HepG2 (cell line): ENCODE data around the gene RGL1.

ENCODE experiments used
- ARID3A ChIP-seq: IDR thresholded peaks from 2 replicates; pipeline ENCODE4 v1.6.1; 2012; ENCODE audit warnings: low read depth, low read length, improper control_type of control experiment
- IRF2 ChIP-seq: IDR thresholded peaks from 2 replicates; pipeline ENCODE4 v1.6.1; 2018; ENCODE audit warnings: missing genetic modification reagents, missing compliant biosample characterization
- NCOA1 ChIP-seq: sonication (generic); formaldehyde crosslinking; IDR thresholded peaks from 2 replicates; pipeline ENCODE4 v1.9.0; 2021; ENCODE audit warnings: missing genetic modification reagents
- SALL1 ChIP-seq: sonication (generic); formaldehyde crosslinking; IDR thresholded peaks from 2 replicates; pipeline ENCODE4 v1.8.0; 2022; ENCODE audit warnings: mild to moderate bottlenecking, missing genetic modification reagents

DNA sequence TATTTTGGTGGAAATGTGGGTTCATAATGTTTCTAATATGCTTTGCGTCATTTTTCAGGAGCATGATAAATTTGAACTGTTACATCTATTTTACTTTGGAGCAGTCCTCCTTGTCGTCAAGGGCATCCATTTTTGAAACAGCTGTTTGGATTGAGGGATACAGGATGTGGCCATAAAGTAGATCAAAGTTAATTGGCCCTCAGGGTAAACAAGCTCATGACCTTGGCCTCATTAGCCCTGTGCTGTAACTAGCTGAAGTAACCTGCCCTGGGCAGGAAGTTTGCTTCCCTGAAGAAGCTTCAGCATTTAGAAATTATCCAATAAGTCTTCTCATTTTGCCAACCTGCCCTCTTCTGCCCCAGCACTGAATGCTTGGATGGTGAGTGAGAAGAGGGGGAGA lies 24.8 kb upstream of the RGL1 start:
- TF ChIP-seq NCOA1 (CRISPR knock-in tag): no peak
- TF ChIP-seq SALL1: peak; percentile 70
- TF ChIP-seq IRF2 (CRISPR knock-in tag): no peak
- TF ChIP-seq ARID3A: no peak
